ENCODE measurements around the gene ST8SIA3.
A peak's percentile ranks its signal among the peaks of the same experiment; 100 is the strongest.

ST8SIA3 gene

DNA sequence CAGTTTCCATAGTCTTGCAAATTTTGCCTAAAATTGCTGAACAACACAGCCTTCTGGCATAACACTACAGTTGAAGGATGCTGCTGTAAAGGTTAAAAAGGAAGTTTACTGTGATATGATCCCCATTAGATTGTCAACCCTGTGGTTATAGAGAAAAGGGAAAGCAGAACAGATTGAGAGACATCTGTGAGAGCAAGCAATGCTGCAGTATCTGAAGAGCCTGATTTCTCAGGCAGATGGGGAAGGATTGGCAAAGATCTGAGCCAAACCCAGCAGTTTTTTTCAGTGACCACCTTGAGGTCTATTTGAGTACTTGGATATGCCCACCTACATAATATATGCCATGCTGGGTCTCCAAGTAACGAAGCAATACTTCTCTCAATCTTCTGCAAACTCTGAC, 8.5 kb upstream of the ST8SIA3 start:
- H3K4me3 ChIP-seq (ENCODE audit: low read length), result no peak overlapping the region
- TF ChIP-seq, protein P1, sequence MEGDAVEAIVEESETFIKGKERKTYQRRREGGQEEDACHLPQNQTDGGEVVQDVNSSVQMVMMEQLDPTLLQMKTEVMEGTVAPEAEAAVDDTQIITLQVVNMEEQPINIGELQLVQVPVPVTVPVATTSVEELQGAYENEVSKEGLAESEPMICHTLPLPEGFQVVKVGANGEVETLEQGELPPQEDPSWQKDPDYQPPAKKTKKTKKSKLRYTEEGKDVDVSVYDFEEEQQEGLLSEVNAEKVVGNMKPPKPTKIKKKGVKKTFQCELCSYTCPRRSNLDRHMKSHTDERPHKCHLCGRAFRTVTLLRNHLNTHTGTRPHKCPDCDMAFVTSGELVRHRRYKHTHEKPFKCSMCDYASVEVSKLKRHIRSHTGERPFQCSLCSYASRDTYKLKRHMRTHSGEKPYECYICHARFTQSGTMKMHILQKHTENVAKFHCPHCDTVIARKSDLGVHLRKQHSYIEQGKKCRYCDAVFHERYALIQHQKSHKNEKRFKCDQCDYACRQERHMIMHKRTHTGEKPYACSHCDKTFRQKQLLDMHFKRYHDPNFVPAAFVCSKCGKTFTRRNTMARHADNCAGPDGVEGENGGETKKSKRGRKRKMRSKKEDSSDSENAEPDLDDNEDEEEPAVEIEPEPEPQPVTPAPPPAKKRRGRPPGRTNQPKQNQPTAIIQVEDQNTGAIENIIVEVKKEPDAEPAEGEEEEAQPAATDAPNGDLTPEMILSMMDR (IDR thresholded peaks at IDR 0.05; ENCODE audit: insufficient read depth, low read depth, low read length, missing control alignments), result no peak
- DNase-seq (ENCODE audit: low read depth), result no peak

DNA sequence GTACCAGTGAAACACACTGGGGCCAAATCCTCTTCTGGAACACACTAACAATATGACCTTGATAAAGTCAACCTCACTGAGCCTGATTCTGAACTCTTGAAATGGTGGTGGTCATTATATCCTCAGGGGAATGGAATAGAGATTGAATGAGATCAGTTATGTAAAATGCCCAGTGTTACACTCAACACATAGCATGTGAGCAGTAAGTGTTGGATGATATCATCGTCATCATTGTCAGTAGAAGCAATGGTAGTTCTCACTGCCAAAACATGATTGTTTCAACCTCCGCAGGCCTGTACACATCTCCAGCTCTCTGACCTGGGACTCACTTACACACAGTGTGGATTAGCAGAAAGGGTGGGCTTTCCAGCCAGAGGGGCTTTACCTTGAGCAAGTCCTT, 5.5 kb upstream of the ST8SIA3 start:
- no peak overlapping the region for H3K4me3 ChIP-seq (ENCODE audit: low read length)
- no peak for DNase-seq (ENCODE audit: low read depth)
- TF ChIP-seq, protein P1 (IDR thresholded peaks at IDR 0.05; ENCODE audit: insufficient read depth, low read depth, low read length, missing control alignments), result no peak

GRCh38 chr18:57347784-57348183, 4.6 kb upstream of the ST8SIA3 start:
- TF ChIP-seq, protein P1 (IDR thresholded peaks at IDR 0.05; ENCODE audit: insufficient read depth, low read depth, low read length, missing control alignments), result no peak
- no peak overlapping the region for H3K4me3 ChIP-seq (ENCODE audit: low read length)
- DNase-seq (ENCODE audit: low read depth), result no peak

GRCh38 chr18:57352761-57353136, 392 bp downstream of the ST8SIA3 start:
- no peak for DNase-seq (ENCODE audit: low read depth)
- H3K4me3 ChIP-seq (ENCODE audit: low read length), result no peak overlapping the region
- TF ChIP-seq, protein P1 (IDR thresholded peaks at IDR 0.05; ENCODE audit: insufficient read depth, low read depth, low read length, missing control alignments), result no peak

DNA sequence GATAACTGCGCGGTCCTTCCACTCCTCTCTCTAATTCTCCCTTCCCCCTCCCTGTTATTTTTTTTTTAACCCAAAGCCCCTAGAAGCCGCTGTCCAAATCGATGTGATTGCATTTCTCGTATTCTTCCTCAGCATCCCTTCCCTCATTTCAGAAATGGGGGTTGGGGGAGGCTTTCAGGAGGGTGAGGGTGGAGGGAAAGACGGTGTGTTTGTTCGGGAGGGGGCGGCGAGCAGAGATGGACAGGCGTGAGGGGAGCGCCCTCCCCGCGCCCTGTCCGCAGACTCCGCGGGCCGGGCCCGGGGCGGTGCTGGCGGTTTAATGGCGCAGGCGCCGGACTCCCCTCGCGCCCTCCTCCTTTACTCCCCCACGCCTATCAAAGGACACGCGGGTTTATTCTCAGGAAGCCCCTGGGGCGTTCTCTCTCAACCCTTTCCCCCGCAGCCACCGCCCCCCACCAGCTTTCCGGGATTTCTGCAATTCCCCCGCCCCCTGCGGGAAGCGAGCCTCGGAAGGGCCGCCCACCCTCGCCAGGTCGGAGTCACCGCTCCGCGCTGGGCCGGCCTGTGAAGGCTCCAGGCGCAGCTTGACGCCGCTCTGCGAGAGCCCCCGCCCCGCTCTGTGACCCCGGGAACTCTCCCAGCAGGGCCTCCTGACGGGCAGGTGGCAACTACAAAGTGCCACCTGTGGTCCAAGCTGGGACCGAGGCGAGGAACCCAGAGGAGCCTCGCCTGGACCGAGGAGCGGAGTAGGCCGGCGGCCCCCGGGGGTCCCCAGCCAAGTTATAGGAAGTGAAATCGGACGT, 981 bp downstream of the ST8SIA3 start:
- DNase-seq (ENCODE audit: low read depth), result no peak
- no peak overlapping the region for H3K4me3 ChIP-seq (ENCODE audit: low read length)
- TF ChIP-seq, protein P1 (IDR thresholded peaks at IDR 0.05; ENCODE audit: insufficient read depth, low read depth, low read length, missing control alignments), result no peak

DNA sequence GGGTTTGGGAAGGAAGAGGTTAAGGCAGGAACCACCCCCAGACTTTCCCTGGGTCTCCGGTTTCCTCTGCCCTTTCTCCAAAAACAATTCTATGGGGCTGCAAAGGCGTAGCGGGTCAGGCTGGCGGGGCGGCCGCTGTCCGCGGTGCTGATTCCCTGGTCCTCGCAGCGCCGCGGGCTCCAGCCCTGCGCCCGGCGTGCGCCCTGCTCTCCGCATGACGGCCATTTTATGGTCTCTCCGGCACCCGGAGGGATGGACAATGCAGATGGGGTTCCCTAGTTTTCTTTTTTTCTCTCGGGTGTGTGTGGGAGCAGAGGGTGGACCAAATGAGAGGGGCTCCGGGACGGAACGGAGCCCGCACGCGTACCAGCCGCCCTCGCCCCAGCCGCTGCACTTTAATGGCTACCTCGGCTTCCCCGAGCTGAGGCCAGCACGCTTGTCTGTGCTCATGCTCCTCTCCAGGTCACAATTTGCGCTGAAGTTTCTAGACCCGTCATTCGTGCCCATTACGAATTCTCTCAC, 1.6 kb downstream of the ST8SIA3 start:
- TF ChIP-seq, protein P1 (IDR thresholded peaks at IDR 0.05; ENCODE audit: insufficient read depth, low read depth, low read length, missing control alignments), result no peak
- no peak overlapping the region for H3K4me3 ChIP-seq (ENCODE audit: low read length)
- DNase-seq (ENCODE audit: low read depth), result peak; percentile 52

GRCh38 chr18:57359433-57359832, 7.1 kb downstream of the ST8SIA3 start:
- no peak for DNase-seq (ENCODE audit: low read depth)
- TF ChIP-seq, protein P1 (IDR thresholded peaks at IDR 0.05; ENCODE audit: insufficient read depth, low read depth, low read length, missing control alignments), result no peak
- H3K4me3 ChIP-seq (ENCODE audit: low read length), result no peak overlapping the region

Measured in epithelial cell of esophagus (primary cell).